GM10266 (cell line): Measurements from ENCODE around the gene TUBA3E.
"Not testable (repeated sequence)": the region's sequence is repeated elsewhere in the genome, so short reads cannot be mapped to it uniquely, and the experiment has no call there.

Source experiments
- DNase-seq: peaks from one replicate; pipeline ENCODE4 v3.0.0; 2012; ENCODE audit errors: extremely low spot score
- TF ChIP-seq, protein P1 (sequence below): IDR thresholded peaks from 2 replicates; pipeline ENCODE4 v1.5.1; 2012; ENCODE audit warnings: mild to moderate bottlenecking, low read depth; ENCODE audit not compliant: control insufficient read depth, insufficient read depth; ENCODE audit errors: missing control alignments

The TUBA3E gene

DNA sequence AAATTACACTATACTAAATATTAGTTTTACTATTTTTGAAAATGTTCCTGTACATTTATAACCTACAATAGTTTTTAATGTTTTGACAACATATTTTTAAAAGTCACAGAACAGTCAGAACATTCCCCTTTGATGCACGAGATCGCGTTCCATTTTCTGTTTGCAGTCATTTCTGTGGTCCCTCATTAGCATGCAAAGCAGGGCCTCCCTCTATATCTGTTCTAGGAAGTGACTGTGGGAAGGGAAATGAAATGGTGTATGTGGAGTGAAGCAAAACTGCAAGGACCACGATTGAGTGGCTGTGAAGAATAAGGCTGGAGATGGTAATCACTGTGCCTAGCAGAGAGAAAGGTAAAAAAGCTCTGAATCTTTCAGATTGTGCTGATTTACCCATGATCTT is 24.3 kb upstream of the TUBA3E start:
- DNase-seq, result not testable (repeated sequence)

DNA sequence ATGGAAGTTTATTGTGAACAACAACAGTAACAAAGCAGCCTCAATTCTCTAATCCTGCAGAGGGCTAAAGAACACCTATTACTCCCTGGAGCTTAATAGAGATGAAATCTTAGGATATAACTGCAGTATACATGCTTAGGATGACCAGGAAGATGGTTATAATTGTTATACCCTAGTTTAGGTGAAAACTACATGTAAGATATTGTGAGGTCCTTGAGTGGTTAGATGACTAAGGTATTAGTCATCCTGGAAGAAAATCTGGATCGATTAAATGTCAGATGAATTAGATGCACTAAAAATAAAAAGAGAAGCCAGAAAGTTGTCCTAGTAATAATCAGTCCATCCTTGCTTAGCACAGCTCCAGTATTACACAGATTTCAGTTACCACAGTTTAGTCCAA is 22.3 kb upstream of the TUBA3E start:
- DNase-seq, result not testable (repeated sequence)

DNA sequence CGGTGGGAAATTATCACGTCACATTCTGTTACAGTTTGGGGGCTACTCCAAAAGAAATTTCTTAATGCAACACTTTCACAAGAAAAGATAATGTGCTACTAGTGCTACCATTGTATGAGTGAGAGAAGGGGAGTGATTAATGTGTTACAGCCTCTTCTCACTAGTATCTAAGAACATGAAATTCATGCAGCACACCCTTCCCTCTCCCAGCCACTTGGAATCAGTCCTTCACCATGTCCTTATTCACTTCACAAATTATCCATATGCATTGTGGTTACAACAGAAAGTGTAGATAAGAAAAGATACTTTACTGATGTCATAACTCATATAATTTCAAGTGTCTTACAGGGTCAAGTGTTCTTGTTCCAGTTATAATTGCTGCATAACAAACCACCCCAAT is 20.9 kb upstream of the TUBA3E start:
- not testable (repeated sequence) for DNase-seq

DNA sequence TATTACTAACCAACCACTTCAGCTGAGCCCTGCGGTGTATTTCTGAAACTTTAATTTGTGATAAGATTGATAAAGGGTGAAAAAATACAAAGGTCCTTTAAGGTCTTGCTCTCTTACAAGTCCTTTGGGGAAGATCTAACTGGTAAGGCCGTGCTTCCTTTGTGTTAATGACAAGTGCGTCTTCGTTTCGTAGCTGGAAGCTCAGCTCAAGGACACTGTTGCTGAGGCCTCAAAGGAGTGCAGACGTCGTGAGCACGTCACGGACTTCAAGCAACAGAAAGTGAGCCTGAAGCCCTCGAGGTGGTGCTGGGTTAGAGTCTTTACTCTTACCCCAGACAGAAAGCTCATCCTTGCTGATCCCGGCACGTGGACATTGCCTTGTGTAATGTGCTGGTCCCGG is 8.8 kb upstream of the TUBA3E start:
- not testable (repeated sequence) for DNase-seq

DNA sequence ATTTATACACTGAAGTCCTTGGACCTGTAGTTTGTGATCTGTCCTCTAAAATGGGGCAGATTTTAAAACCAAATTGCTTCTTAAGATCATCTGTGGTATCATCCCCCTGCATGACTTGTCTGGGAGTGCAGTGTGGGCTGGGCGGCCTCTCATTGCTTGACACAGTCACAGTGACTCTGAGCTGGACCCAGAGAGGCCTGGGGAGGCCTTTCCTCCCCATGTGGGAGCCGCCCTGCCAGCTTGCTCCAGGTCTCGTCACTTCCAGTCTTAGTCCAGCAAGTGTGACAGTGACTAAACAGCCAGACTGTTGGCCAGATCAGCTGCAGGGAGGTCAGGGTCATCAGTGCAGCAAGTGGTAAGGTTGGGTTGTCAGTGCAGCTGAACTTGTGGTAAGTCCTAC is 4.9 kb upstream of the TUBA3E start:
- not testable (repeated sequence) for DNase-seq

DNA sequence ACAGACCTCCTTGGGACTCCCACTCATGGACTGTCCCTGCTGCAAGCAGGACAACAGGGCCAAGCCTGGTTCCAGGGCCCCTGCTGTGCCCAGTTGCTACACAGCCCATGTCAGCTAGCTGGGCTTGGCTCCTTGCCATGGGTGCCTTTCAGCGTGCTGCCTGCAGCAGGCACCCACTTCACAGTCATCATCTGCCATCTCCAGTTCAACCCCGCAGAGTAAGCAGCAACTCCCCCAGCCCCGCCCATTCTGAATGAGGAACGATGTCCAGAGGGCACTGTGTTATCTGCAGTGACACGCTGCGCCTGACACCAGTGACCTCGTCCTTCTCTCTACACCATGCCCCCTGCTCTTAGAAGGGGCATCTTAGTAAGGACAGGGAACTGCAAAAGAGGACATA is 4.3 kb upstream of the TUBA3E start:
- DNase-seq, result not testable (repeated sequence)

DNA sequence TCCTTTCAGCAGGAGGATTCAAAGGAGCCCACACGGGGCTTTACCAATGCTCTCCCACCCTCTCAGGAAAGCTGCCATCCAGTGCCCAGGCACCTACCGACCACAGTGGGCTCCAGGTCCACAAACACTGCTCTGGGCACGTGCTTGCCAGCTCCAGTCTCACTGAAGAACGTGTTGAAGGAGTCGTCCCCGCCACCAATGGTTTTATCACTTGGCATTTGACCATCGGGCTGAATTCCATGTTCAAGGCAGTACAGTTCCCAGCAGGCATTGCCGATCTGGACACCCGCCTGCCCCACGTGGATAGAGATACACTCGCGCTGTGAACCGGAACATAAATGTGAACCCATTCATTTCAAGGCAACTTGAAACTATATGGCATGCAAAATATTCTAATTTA is 2.2 kb downstream of the TUBA3E start:
- DNase-seq, result not testable (repeated sequence)

DNA sequence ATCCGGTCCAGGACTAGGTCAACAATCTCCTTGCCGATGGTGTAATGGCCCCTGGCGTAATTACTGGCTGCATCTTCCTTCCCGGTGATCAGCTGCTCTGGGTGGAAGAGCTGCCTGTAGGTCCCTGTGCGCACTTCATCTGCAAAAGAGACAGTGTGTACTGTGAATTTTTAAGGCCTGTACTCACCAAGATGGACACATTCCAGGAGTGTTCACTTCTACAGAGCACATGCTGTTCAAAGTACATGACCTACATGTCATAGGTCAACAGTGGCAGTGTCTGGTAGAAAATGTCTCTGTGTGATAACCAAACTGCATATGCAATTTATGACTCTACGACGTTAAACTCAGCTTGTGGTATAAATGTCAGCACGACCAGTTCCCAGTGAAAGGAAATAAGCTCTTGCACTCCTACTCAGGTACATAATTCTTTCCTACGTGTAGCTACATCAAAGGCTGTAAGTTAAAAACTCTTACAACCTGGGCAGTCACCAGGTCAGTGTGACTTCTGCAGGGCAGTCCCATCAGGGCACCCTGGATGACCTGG is 3.1 kb downstream of the TUBA3E start:
- not testable (repeated sequence) for DNase-seq

DNA sequence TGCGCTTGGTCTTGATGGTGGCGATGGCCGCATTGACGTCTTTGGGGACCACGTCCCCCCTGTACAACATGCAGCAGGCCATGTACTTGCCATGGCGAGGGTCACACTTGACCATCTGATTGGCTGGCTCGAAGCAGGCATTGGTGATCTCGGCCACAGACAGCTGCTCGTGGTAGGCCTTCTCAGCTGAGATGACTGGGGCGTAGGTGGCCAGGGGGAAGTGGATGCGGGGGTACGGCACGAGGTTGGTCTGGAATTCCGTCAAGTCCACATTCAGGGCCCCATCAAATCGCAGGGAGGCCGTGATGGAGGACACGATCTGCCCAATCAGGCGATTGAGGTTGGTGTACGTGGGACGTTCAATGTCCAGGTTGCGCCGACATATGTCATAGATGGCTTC is 4.4 kb downstream of the TUBA3E start:
- DNase-seq, result not testable (repeated sequence)

DNA sequence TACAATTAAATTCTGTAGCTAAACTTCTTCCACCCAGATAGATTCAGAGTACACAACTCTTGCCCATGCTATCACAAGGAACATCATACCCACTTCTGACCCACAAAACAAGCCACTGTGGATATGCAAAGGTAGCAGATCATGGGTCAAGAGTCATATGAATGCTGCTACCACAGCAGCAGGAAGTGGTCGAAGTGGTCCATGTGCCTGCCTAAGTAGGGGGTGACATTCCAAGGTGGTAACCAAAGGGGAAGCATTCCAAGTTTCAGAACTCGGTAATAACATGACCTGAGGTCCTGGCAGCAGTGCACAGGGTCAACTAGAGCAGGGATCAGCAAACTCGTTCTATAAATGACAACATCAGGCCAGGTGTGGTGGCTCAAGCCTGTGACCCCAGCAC is 5.8 kb downstream of the TUBA3E start:
- not testable (repeated sequence) for DNase-seq

DNA sequence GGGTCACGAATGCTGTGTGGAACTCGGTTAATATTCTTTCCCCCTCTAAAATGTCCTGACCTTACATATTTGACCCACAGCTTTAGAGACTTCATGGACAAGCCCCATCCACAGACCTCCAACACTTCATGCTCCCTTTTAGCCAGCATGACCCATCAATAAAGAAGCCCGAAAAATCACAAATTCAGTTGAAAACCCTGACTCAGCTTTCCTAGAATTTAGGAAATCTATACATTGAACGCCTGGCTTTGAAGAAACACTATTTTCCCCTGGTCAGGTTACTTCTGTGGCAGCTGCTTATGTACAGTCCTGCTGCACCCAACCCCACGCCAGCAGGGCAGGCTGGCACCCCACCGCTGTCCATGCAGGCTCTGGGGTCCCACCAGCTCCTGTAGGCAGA is 6.9 kb downstream of the TUBA3E start:
- DNase-seq, result not testable (repeated sequence)

DNA sequence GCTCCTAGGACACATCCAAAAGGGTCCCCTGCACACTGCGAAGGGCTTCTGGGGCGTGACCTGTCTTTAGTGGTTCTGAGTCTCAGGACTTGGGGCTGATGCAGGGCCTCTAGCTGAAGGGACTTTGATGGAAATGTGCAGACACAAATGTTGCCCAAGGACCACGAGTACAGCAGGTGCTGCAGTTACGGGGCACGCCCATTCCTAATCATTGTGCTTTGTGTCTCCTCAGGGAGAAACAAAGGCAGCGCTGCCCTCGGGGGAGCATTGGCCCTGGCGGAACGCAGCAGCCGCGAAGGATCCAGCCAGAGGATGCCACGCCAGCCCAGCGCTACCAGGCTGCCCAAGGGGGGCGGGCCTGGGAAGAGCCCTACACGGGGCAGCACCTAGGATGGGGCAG is 8.0 kb downstream of the TUBA3E start:
- no peak for DNase-seq
- TF ChIP-seq, protein P1, sequence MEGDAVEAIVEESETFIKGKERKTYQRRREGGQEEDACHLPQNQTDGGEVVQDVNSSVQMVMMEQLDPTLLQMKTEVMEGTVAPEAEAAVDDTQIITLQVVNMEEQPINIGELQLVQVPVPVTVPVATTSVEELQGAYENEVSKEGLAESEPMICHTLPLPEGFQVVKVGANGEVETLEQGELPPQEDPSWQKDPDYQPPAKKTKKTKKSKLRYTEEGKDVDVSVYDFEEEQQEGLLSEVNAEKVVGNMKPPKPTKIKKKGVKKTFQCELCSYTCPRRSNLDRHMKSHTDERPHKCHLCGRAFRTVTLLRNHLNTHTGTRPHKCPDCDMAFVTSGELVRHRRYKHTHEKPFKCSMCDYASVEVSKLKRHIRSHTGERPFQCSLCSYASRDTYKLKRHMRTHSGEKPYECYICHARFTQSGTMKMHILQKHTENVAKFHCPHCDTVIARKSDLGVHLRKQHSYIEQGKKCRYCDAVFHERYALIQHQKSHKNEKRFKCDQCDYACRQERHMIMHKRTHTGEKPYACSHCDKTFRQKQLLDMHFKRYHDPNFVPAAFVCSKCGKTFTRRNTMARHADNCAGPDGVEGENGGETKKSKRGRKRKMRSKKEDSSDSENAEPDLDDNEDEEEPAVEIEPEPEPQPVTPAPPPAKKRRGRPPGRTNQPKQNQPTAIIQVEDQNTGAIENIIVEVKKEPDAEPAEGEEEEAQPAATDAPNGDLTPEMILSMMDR, result no peak

DNA sequence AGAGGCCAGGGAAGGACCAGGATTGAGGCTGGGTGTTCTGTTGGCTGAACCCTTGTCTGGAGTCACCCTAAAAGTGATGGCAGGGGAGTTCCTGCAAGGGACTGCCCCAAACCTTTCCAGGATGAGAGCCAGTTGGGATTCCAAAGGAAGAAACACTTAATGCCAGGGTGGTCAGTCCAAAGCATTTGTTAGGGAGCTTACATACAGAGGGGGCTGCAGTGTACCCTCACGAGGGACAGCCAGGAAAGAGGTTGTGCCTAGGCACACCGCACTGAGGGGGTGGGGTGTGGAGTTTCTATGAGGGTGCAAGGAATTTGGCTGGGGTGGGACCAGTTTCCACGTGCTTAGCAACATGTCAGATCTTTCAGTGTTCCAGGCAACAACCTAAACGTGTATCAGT is 9.3 kb downstream of the TUBA3E start:
- DNase-seq, result not testable (repeated sequence)

DNA sequence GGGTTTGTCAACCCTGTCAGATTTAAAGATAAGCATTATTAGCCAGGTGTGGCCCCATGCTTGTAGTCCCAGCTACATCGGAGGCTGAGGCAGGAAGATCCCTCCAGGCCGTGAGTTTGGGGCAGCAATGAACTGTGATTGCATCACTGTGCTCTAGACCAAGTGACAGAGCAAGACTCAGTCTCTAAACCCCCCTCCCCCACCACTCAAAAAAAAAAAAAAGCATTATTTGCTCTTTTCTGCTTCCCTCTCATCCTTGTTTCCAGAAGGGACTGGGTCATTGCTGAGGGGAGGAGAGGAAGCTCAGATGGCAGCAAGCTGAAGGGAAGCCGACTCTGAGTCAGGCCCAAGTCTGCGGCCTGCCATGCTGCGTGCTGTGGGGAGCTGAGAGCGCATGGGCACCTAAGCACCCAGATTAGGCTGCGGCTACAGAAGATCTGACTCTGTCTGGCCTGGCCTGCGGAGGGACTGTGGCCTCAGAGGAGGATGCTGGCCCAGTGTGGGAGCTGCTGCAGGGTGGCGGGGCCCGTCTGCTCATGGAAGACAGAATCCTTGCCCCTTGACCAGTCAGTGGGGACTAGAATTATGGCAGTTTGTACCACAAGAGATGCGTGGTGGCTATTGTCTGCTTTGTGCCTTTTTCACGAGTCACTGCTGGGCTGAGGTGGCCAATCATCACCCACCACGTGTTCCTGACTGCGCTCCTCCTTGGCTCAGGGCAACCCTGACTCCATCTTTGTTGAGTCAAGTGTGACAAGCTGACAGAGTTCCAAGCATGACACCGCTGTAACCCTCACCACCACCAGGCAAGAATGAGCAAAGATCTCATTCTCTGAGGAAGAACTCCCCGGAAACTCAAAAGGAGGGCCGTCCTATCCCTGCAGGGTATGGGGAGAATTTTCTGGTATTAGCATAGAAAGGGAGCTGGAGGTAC is 10.1 kb downstream of the TUBA3E start:
- DNase-seq, result not testable (repeated sequence)

DNA sequence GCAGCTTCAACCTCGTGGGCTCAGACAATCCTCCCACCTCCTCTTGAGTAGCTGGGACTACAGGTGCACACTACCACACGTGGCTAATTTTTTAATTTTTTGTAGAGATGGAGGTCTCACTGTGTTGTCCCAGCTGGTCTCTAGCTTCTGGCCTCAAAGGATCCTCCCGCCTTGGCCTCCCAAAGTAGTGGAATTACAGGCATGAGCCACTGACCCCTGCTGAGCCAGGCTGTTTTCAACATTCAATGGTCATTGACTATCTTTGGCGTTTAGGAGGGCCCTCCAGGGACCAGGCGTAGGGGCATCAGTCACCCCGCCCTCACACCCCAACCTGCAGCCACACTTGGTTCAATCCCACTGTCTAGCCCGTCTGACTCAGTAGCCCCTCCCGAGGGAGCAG is 11.0 kb downstream of the TUBA3E start:
- DNase-seq, result no peak
- TF ChIP-seq, protein P1, result no peak
